Measurements from ENCODE around the gene MPC1L. TPM values are rescaled to one million over a fixed set of nuclear protein-coding genes. Genes with fewer than 3 reads are reported as not detected.
A peak's percentile ranks its signal among the peaks of the same experiment; 100 is the strongest.

Gene MPC1L
- total and polyA plus RNA-seq, 12 donors: not detected

DNA sequence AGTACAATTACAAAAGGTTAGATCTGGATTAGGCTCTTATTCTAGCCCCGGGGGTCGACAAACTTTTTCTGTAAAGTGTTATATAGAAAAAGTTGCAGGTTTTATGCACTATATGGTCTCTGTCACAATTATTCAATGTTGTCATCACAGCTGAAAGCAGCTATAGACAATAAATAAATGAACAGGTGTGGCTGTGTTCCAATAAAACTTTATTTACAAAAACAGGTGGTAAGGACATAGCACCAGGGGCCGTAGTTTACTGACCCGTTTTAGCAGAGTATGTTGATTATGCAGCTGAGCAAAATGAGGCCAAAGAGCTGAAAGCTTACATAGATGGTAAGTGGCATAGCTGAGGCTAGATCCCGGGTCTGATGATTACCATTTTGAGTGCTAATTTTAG, 37.2 kb downstream of the MPC1L start:
- ATAC-seq (no peak), DNase-seq (no peak)
- intact Hi-C loops (cut with DNase I): loop anchor here in 4 of 10 donors (10.0 kb wide), 2 partner anchors 134 to 144 kb away; no protein-coding TSS in a partner anchor
- H3K9me3 ChIP-seq: no peaks in the 10 kb centered on the region
- no peak overlapping the region for H3K4me3 ChIP-seq
- H3K27me3 ChIP-seq: peaks cover 0 to 67% (median 0%) of the 10 kb centered on the region in 7 donors
- H3K4me1 ChIP-seq: no peaks in the 10 kb centered on the region
- peaks cover 0 to 98% (median 0%) of the 10 kb centered on the region in 9 donors for H3K36me3 ChIP-seq
- H3K27ac ChIP-seq: no peak overlapping the region
- TF ChIP-seq, protein P1, sequence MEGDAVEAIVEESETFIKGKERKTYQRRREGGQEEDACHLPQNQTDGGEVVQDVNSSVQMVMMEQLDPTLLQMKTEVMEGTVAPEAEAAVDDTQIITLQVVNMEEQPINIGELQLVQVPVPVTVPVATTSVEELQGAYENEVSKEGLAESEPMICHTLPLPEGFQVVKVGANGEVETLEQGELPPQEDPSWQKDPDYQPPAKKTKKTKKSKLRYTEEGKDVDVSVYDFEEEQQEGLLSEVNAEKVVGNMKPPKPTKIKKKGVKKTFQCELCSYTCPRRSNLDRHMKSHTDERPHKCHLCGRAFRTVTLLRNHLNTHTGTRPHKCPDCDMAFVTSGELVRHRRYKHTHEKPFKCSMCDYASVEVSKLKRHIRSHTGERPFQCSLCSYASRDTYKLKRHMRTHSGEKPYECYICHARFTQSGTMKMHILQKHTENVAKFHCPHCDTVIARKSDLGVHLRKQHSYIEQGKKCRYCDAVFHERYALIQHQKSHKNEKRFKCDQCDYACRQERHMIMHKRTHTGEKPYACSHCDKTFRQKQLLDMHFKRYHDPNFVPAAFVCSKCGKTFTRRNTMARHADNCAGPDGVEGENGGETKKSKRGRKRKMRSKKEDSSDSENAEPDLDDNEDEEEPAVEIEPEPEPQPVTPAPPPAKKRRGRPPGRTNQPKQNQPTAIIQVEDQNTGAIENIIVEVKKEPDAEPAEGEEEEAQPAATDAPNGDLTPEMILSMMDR (IDR thresholded peaks at IDR 0.05): no peak
- WGBS, 2 donors: 95 to 97% methylated on average over 5 of the region's 5 CpGs

DNA sequence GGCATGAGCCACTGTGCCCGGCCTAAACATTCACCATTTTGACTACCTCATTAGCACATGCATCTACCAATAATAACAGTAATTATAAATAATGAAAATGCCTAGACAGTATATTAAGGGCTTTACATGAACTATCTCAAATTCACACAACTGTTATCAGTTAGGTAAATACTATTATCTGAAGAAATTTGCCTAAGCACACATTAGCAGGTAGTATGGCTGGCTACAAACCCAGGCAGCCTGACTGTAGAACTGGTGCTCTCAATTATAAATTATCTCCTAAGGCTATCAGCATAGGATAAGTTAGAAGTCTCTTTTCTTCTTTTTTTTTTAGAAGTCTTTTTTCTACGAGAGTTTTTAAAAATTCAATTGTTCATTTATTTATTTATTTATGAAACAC, 38.3 kb downstream of the MPC1L start:
- Histone ChIP-seq H3K27me3 (peaks cover 0 to 58% (median 0%) of the 10 kb centered on the region in 7 donors), H3K4me3 (no peak overlapping the region), H3K4me1 (no peaks in the 10 kb centered on the region), H3K9me3 (no peaks in the 10 kb centered on the region), H3K36me3 (peaks cover 0 to 100% (median 0%) of the 10 kb centered on the region in 9 donors), H3K27ac (no peak overlapping the region)
- TF ChIP-seq, protein P1 (IDR thresholded peaks at IDR 0.05): no peak
- intact Hi-C loops (cut with DNase I): loop anchor here in 4 of 10 donors (10.0 kb wide), 2 partner anchors 133 to 143 kb away; no protein-coding TSS in a partner anchor
- 81 to 95% methylated on average over 2 of the region's 2 CpGs for WGBS, 2 donors
- no peak for DNase-seq
- ATAC-seq: no peak

- Histone ChIP-seq H3K27me3 (peaks cover 0 to 53% (median 0%) of the 10 kb centered on the region in 7 donors), H3K4me1 (no peaks in the 10 kb centered on the region), H3K9me3 (no peaks in the 10 kb centered on the region), H3K27ac (no peak overlapping the region), H3K4me3 (no peak overlapping the region), H3K36me3 (peaks cover 0 to 100% (median 0%) of the 10 kb centered on the region in 9 donors)
- WGBS, 2 donors: 91 to 92% methylated on average over 3 of the region's 3 CpGs
- ATAC-seq (no peak), DNase-seq (no peak)
- TF ChIP-seq, protein P1 (IDR thresholded peaks at IDR 0.05): no peak
- intact Hi-C loops (cut with DNase I): loop anchor here in 4 of 10 donors (10.0 kb wide), 2 partner anchors 132 to 142 kb away; no protein-coding TSS in a partner anchor
These were observed 40.0 kb downstream of the MPC1L start for GRCh38 chrX:40663078-40663740.

DNA sequence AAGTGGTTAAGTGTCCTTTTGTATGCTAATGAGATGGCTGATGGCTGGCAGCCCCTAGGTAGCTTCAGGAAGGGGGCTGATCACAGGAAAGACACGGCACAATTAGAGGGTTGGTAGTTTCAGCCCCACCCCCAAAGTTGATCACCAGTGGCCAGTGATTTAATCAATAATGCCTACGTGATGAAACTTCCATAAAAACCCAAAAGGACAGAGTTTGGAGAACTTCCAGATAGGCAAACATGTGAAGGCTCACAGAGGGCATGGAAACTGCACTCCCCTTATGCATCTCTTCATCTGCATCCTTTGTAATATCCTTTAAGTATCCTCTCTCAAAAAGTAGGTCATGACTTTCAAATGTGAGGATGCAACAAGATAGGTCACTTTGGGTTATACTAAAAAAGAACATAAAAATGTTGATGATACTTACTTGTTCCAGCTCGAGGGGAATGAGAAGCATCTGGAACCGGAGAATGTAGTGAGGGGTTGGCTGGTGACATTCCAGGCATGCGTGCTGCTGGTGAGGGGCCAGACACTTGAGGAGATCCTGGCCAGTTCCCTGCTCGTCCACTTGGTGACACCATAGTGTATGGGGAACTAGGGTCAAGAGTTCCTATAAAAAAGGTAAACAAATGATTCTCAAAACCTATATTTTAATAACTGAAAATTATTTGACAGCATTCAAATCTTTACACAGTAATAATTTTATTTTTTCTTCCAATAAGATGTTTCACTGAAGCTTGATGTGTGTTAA, 40.8 kb downstream of the MPC1L start:
- Histone ChIP-seq H3K4me1 (no peaks in the 10 kb centered on the region), H3K9me3 (no peaks in the 10 kb centered on the region), H3K27me3 (peaks cover 0 to 52% (median 0%) of the 10 kb centered on the region in 7 donors), H3K27ac (no peak overlapping the region), H3K36me3 (peaks cover 0 to 100% (median 0%) of the 10 kb centered on the region in 9 donors), H3K4me3 (no peak overlapping the region)
- TF ChIP-seq, protein P1 (IDR thresholded peaks at IDR 0.05): peak in 6 of 9 donors; percentile 27 to 47 (median 38)
- ATAC-seq: peak in 1 of 8 donors; percentile 41
- no peak for DNase-seq
- 30 to 39% methylated on average over 6 of the region's 6 CpGs for WGBS, 2 donors
- intact Hi-C loops (cut with DNase I): loop anchor here in 4 of 10 donors (10.0 kb wide), 2 partner anchors 131 to 141 kb away; no protein-coding TSS in a partner anchor
